ENCODE data around the gene IVD. TPM values are rescaled to one million over a fixed set of nuclear protein-coding genes. Genes with fewer than 3 reads are reported as not detected.

Gene IVD
- total and polyA plus RNA-seq, 3 donors from 2014 or later, result 79.1 to 94.7 (median 88.7) TPM

DNA sequence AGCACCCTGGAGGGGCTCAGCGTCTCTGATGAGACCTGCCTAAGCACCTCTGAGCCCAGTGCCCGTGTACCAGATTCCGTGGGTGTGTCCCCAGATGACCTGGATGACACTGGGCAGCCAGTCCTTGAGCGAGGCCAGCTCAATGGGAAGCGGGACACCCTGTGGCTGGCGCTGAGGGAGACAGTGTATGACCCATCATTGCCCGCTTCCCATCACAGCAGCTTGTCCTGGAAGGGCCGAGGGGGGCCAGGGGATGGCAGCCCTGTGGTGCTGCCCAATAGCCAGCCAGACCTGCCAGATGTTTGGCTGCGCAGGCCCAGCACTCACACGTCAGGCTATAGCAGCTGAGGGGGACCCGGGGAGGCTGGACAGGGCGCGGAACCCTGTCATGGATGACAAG is 35.6 kb upstream of the IVD start:
- TF ChIP-seq, protein P1, sequence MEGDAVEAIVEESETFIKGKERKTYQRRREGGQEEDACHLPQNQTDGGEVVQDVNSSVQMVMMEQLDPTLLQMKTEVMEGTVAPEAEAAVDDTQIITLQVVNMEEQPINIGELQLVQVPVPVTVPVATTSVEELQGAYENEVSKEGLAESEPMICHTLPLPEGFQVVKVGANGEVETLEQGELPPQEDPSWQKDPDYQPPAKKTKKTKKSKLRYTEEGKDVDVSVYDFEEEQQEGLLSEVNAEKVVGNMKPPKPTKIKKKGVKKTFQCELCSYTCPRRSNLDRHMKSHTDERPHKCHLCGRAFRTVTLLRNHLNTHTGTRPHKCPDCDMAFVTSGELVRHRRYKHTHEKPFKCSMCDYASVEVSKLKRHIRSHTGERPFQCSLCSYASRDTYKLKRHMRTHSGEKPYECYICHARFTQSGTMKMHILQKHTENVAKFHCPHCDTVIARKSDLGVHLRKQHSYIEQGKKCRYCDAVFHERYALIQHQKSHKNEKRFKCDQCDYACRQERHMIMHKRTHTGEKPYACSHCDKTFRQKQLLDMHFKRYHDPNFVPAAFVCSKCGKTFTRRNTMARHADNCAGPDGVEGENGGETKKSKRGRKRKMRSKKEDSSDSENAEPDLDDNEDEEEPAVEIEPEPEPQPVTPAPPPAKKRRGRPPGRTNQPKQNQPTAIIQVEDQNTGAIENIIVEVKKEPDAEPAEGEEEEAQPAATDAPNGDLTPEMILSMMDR (IDR thresholded peaks at IDR 0.05), result no peak
- TF ChIP-seq POLR2A (IDR thresholded peaks at IDR 0.05), result no peak
- DNase-seq, result no peak

DNA sequence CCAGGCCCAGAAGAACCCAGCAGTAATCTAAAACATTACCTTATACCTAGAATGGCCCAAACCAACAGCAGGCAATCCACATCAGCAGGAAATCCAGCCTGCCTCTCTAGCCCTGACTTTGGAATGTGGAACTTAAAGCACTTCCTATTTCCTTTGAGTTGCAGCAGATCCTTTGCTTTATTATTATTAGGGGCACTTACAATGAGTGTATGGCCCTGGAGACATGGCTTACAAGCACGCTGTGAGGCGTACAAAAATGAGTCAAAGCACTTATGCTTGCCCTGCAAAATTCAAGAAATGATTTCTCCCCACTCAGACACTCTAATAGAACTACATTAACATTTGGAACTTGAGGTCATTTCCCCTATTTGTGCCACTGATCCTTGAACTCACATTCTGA is 32.6 kb upstream of the IVD start:
- H3K4me3 ChIP-seq, result no peak overlapping the region
- H3K27ac ChIP-seq, result no peak overlapping the region
- 75 to 78% methylated on average over 2 of the region's 2 CpGs for WGBS, 2 donors
- H3K9me3 ChIP-seq, result no peaks in the 10 kb centered on the region
- intact Hi-C loops (cut with DNase I; ENCODE audit: low total_unique reads), result no loop called here
- no peaks in the 10 kb centered on the region for H3K36me3 ChIP-seq (ENCODE audit: low read depth, missing control alignments)
- TF ChIP-seq, protein P1 (IDR thresholded peaks at IDR 0.05), result no peak
- no peak for TF ChIP-seq POLR2A (IDR thresholded peaks at IDR 0.05)
- H3K27me3 ChIP-seq, result no peaks in the 10 kb centered on the region
- no peak for DNase-seq
- H3K4me1 ChIP-seq, result no peaks in the 10 kb centered on the region

More for the DNA sequence above, 35.6 kb upstream of the IVD start:
- H3K36me3 ChIP-seq (ENCODE audit: low read depth, missing control alignments), result no peaks in the 10 kb centered on the region
- H3K27me3 ChIP-seq, result no peaks in the 10 kb centered on the region
- no peaks in the 10 kb centered on the region for H3K9me3 ChIP-seq
- 80 to 84% methylated on average over 2 to 10 of the region's 13 CpGs for WGBS, 2 donors
- H3K4me1 ChIP-seq, result no peaks in the 10 kb centered on the region
- no peak overlapping the region for H3K27ac ChIP-seq
- intact Hi-C loops (cut with DNase I; ENCODE audit: low total_unique reads), result loop anchor here (10.0 kb wide), 1 partner anchor 45 kb away; no protein-coding TSS in a partner anchor
- H3K4me3 ChIP-seq, result no peak overlapping the region

DNA sequence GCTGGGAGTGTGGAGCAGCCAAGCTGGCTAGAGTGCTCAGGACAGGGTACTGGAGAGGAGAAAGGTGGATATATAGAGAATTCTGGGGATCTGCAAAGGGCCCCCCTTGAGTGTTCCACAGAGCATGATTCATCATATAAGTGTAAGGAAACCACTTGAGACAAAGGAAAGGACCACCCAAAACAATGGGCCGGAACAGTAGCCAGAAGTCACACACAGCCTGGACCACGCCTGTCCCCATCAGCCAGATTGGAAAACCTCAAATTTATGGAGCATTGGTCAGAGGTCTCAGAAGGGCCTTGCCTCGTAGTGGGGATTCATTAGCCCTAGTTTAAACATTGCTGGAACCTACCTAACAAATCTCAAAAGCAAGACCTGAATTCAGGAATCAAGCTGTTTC is 28.0 kb upstream of the IVD start:
- Histone ChIP-seq H3K4me3 (no peak overlapping the region), H3K9me3 (no peaks in the 10 kb centered on the region), H3K27ac (no peak overlapping the region), H3K27me3 (no peaks in the 10 kb centered on the region), H3K36me3 (ENCODE audit: low read depth, missing control alignments) (no peaks in the 10 kb centered on the region), H3K4me1 (peaks cover 3% of the 10 kb centered on the region)
- intact Hi-C loops (cut with DNase I; ENCODE audit: low total_unique reads), result no loop called here
- 79 to 90% methylated on average over 3 of the region's 3 CpGs for WGBS, 2 donors
- TF ChIP-seq, protein P1 (IDR thresholded peaks at IDR 0.05), result no peak
- no peak for TF ChIP-seq POLR2A (IDR thresholded peaks at IDR 0.05)
- no peak for DNase-seq

DNA sequence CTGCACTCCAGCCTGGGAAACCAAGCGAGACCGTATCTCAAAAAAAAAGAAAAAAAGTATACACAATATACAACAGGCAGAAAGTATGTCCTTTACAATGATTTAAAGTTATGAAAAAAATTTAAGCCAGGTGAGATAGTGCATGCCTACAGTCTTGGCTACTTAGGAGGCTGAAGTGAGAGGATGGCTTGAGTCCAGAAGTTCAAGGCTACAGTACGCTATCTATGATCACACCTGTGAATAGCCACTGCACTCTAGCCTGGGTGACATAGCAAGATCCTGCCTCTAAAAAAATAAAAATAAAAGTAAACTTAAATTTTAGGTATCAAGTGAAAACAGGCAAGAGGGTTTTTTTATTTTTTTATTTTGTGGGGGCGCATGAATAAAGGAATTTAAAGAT is 26.2 kb upstream of the IVD start:
- Histone ChIP-seq H3K9me3 (no peaks in the 10 kb centered on the region), H3K4me3 (no peak overlapping the region), H3K27me3 (no peaks in the 10 kb centered on the region), H3K36me3 (ENCODE audit: low read depth, missing control alignments) (no peaks in the 10 kb centered on the region), H3K27ac (no peak overlapping the region), H3K4me1 (peaks cover 7% of the 10 kb centered on the region)
- DNase-seq, result no peak
- no peak for TF ChIP-seq POLR2A (IDR thresholded peaks at IDR 0.05)
- TF ChIP-seq, protein P1 (IDR thresholded peaks at IDR 0.05), result no peak
- 75 to 84% methylated on average over 4 of the region's 4 CpGs for WGBS, 2 donors
- intact Hi-C loops (cut with DNase I; ENCODE audit: low total_unique reads), result no loop called here

GRCh38 chr15:40379853-40380252 is 25.7 kb upstream of the IVD start:
- TF ChIP-seq, protein P1 (IDR thresholded peaks at IDR 0.05), result no peak
- no peak for TF ChIP-seq POLR2A (IDR thresholded peaks at IDR 0.05)
- H3K9me3 ChIP-seq, result no peaks in the 10 kb centered on the region
- intact Hi-C loops (cut with DNase I; ENCODE audit: low total_unique reads), result no loop called here
- H3K36me3 ChIP-seq (ENCODE audit: low read depth, missing control alignments), result no peaks in the 10 kb centered on the region
- H3K4me3 ChIP-seq, result no peak overlapping the region
- no peak overlapping the region for H3K27ac ChIP-seq
- peak; percentile 87 for DNase-seq
- peaks cover 7% of the 10 kb centered on the region for H3K4me1 ChIP-seq
- WGBS, 2 donors, result 38 to 40% methylated on average over 4 of the region's 4 CpGs
- no peaks in the 10 kb centered on the region for H3K27me3 ChIP-seq
